Bronchial epithelial cell (primary cell): ENCODE measurements around the gene CSF1. TPM values are rescaled to one million over a fixed set of nuclear protein-coding genes. Genes with fewer than 3 reads are reported as not detected.

Source experiments
- DNase-seq: peaks from one replicate; pipeline ENCODE4 v3.0.0-alpha.2; 2010; ENCODE audit warnings: low read depth
- FAIRE-seq: peaks from 2 replicates; lab custom pipeline; 2011; peaks lifted over from hg19 to GRCh38; lab: Jason Lieb, UNC
- H3K27me3 ChIP-seq: 2 replicates; pipeline ENCODE4 v1.5.1; 2011; ENCODE audit warnings: low read length; ENCODE audit not compliant: control insufficient read depth, insufficient read depth
- H3K36me3 ChIP-seq: 2 replicates; pipeline ENCODE4 v1.5.1; 2011; ENCODE audit warnings: low read length; ENCODE audit not compliant: control insufficient read depth, insufficient read depth
- H3K4me3 ChIP-seq: 2 replicates; pipeline ENCODE4 v1.5.1; 2011; ENCODE audit warnings: mild to moderate bottlenecking, low read depth, low read length, control low read depth
- CTCF ChIP-seq: IDR thresholded peaks from 2 replicates; pipeline ENCODE4 v1.5.1; 2011; ENCODE audit warnings: mild to moderate bottlenecking, moderate library complexity, low read length, control low read depth, inconsistent platforms; ENCODE audit not compliant: insufficient read depth, severe bottlenecking
- total RNA-seq: library from RNA; depleted of rRNA; stranded (reverse); fragments of >200 nt; gene quantifications from 2 replicates; pipeline ENCODE4 v1.2.1, GENCODE V29; 2014

The CSF1 gene
- total RNA-seq, 1 donor from 2014 or later, result 1.1 TPM

- H3K4me3 ChIP-seq, result no peak overlapping the region
- TF ChIP-seq CTCF, result no peak
- no peak for DNase-seq
- no peak for FAIRE-seq
- no peaks in the 10 kb centered on the region for H3K27me3 ChIP-seq
- peaks cover 4% of the 10 kb centered on the region for H3K36me3 ChIP-seq
These were observed 18.0 kb downstream of the CSF1 start for GRCh38 chr1:109928591-109929111.

- Histone ChIP-seq H3K4me3 (no peak overlapping the region), H3K36me3 (peaks cover 4% of the 10 kb centered on the region), H3K27me3 (no peaks in the 10 kb centered on the region)
- peak; percentile 72 for DNase-seq
- no peak for TF ChIP-seq CTCF
- FAIRE-seq, result no peak
These were observed 18.5 kb downstream of the CSF1 start for GRCh38 chr1:109929170-109929569.

GRCh38 chr1:109929588-109930251, 19.1 kb downstream of the CSF1 start:
- no peak overlapping the region for H3K4me3 ChIP-seq
- TF ChIP-seq CTCF, result no peak
- no peaks in the 10 kb centered on the region for H3K27me3 ChIP-seq
- DNase-seq (no peak), FAIRE-seq (no peak)
- H3K36me3 ChIP-seq, result peaks cover 4% of the 10 kb centered on the region

GRCh38 chr1:109930252-109930993, 19.8 kb downstream of the CSF1 start:
- FAIRE-seq, result no peak
- DNase-seq, result no peak

GRCh38 chr1:109931189-109931731, 20.6 kb downstream of the CSF1 start:
- Histone ChIP-seq H3K27me3 (no peaks in the 10 kb centered on the region), H3K4me3 (no peak overlapping the region), H3K36me3 (peaks cover 4% of the 10 kb centered on the region)
- DNase-seq (no peak), FAIRE-seq (no peak)
- no peak for TF ChIP-seq CTCF

More at GRCh38 chr1:109930252-109930993, 19.8 kb downstream of the CSF1 start:
- H3K27me3 ChIP-seq, result no peaks in the 10 kb centered on the region
- no peak overlapping the region for H3K4me3 ChIP-seq
- H3K36me3 ChIP-seq, result peaks cover 4% of the 10 kb centered on the region
- TF ChIP-seq CTCF, result no peak
